ENCODE results near the gene DEGS1. TPM values are rescaled to one million over a fixed set of nuclear protein-coding genes. Genes with fewer than 3 reads are reported as not detected.

The DEGS1 gene
- total RNA-seq, 1 experiment from 2014 or later = 59.8 TPM

GRCh38 chr1:224138198-224138597, 44.8 kb upstream of the DEGS1 start:
- Histone ChIP-seq H3K79me1 (ENCODE audit: insufficient read depth, low read depth, low read length, poor library complexity, severe bottlenecking) (no peaks in the 10 kb centered on the region), H4K5ac (ENCODE audit: insufficient read length, low read depth, low read length) (no peak overlapping the region), H2BK15ac (ENCODE audit: low read depth, low read length) (no peak overlapping the region), H3K27ac (ENCODE audit: insufficient read length, low read depth, low read length) (no peak overlapping the region), H2BK120ac (ENCODE audit: low read depth, low read length, poor library complexity, severe bottlenecking) (no peak overlapping the region), H3K18ac (ENCODE audit: insufficient read length, low read depth, low read length) (no peak overlapping the region), H4K91ac (ENCODE audit: insufficient read length, low read depth, low read length) (no peak overlapping the region), H2BK12ac (ENCODE audit: insufficient read length, low read depth, low read length) (no peak overlapping the region), H2BK5ac (ENCODE audit: insufficient read length, low read length) (no peak overlapping the region), H3K9me3 (ENCODE audit: control insufficient read depth, low read depth, low read length) (no peaks in the 10 kb centered on the region), H2AFZ (ENCODE audit: low read length) (no peak overlapping the region), H3K14ac (ENCODE audit: insufficient read depth, low read length) (no peak overlapping the region), H2BK20ac (ENCODE audit: low read depth, low read length, poor library complexity, severe bottlenecking) (no peak overlapping the region), H3K4ac (ENCODE audit: low read depth, low read length) (no peak overlapping the region), H3K23me2 (ENCODE audit: insufficient read length, low read depth, low read length, poor library complexity, severe bottlenecking) (no peaks in the 10 kb centered on the region), H4K8ac (replicated peaks; ENCODE audit: insufficient read length, low read depth, low read length) (no peak overlapping the region), H3T11ph (ENCODE audit: low read length) (no peak overlapping the region), H3K23ac (ENCODE audit: insufficient read length, low read depth, low read length) (no peak overlapping the region), H3K79me2 (ENCODE audit: insufficient read depth, low read length) (no peaks in the 10 kb centered on the region), H3K4me1 (ENCODE audit: insufficient read depth, low read length) (no peaks in the 10 kb centered on the region), H3K4me2 (ENCODE audit: insufficient read depth, insufficient read length, low read length) (no peak overlapping the region), H2AK5ac (ENCODE audit: insufficient read length, low read length) (no peak overlapping the region), H3K56ac (ENCODE audit: insufficient read length, low read depth, low read length) (no peak overlapping the region), H4K20me1 (ENCODE audit: control insufficient read depth, insufficient read depth, insufficient read length) (no peaks in the 10 kb centered on the region), H3K9ac (ENCODE audit: extremely low read depth, insufficient read length, low read length) (no peak overlapping the region), H3K27me3 (ENCODE audit: insufficient read depth, low read length) (no peaks in the 10 kb centered on the region)
- TF ChIP-seq CTCF (conservative IDR thresholded peaks at IDR 0.05) = no peak
- H3K4me3 Mint-ChIP-seq = no peak overlapping the region
- no CpG with 5 or more reads among the region's 3 CpGs for WGBS (ENCODE audit: extremely low coverage, insufficient read length, low lambda C conversion rate)
- no peaks in the 10 kb centered on the region for H3K9me3 Mint-ChIP-seq
- no peak for DNase-seq
- H3K27me3 Mint-ChIP-seq (ENCODE audit: low read depth) = no peaks in the 10 kb centered on the region
- no peaks in the 10 kb centered on the region for H3K4me1 Mint-ChIP-seq
- H3K27ac Mint-ChIP-seq = no peak overlapping the region
- peaks cover 16 to 66% (median 46%) of the 10 kb centered on the region in 3 experiments; a peak in 6 of 7 replicates for H3K36me3 Mint-ChIP-seq (ENCODE audit: insufficient read depth in 1 of 3, low read depth in 3 of 3)
